22Rv1 (cell line): ENCODE data around the gene RFX3.

Source experiments
- CTCF ChIP-seq: fragments of 450-650 bp; IDR thresholded peaks from 2 replicates; pipeline ENCODE4 v1.5.1; 2017; ENCODE audit warnings: mild to moderate bottlenecking
- ZFX ChIP-seq: fragments of 450-650 bp; IDR thresholded peaks from 2 replicates; pipeline ENCODE4 v1.6.1; 2017; ENCODE audit warnings: antibody characterized with exemption, borderline replicate concordance

GRCh38 chr9:3180696-3181048, 345.1 kb downstream of the RFX3 start:
- no peak for TF ChIP-seq CTCF
- TF ChIP-seq ZFX: no peak
